Activated CD4-positive, alpha-beta T cell treated with anti-CD3 and anti-CD28 coated beads, Interleukin-2, amount 50 U/mL, for 4 hours (primary cell): Measurements from ENCODE around the gene FAM20C.
"Not testable (repeated sequence)": the region's sequence is repeated elsewhere in the genome, so short reads cannot be mapped to it uniquely, and the experiment has no call there.

ENCODE experiments used
- DNase-seq, 2 experiments: peaks; one replicate each; pipeline ENCODE4 v3.0.0-alpha.2; 2020

The FAM20C gene

GRCh38 chr7:193481-194251 is 1.3 kb downstream of the FAM20C start:
- DNase-seq = no peak

- DNase-seq = no peak
These were observed 2.1 kb downstream of the FAM20C start for GRCh38 chr7:194252-195009.

GRCh38 chr7:195010-195829 is 2.8 kb downstream of the FAM20C start:
- no peak for DNase-seq

GRCh38 chr7:195830-196128 is 3.4 kb downstream of the FAM20C start:
- no peak for DNase-seq

- DNase-seq = no peak
These were observed 3.9 kb downstream of the FAM20C start for GRCh38 chr7:196283-196682.

- DNase-seq = no peak
These were observed 4.5 kb downstream of the FAM20C start for GRCh38 chr7:196778-197321.

GRCh38 chr7:197413-198335 is 5.3 kb downstream of the FAM20C start:
- DNase-seq = no peak

- no peak for DNase-seq
These were observed 7.3 kb downstream of the FAM20C start for GRCh38 chr7:199483-200249.

- no peak for DNase-seq
These were observed 7.9 kb downstream of the FAM20C start for GRCh38 chr7:200290-200689.

- no peak for DNase-seq
These were observed 8.3 kb downstream of the FAM20C start for GRCh38 chr7:200704-201103.

GRCh38 chr7:204326-204725 is 12.0 kb downstream of the FAM20C start:
- DNase-seq = no peak

- no peak for DNase-seq
These were observed 13.0 kb downstream of the FAM20C start for GRCh38 chr7:205115-206010.

GRCh38 chr7:206351-206750 is 14.0 kb downstream of the FAM20C start:
- not testable (repeated sequence) for DNase-seq

GRCh38 chr7:207418-208129 is 15.2 kb downstream of the FAM20C start:
- no peak for DNase-seq

- DNase-seq = no peak
These were observed 15.8 kb downstream of the FAM20C start for GRCh38 chr7:208130-208673.

GRCh38 chr7:208816-209215 is 16.4 kb downstream of the FAM20C start:
- DNase-seq = no peak

- no peak for DNase-seq
These were observed 17.0 kb downstream of the FAM20C start for GRCh38 chr7:209416-209815.

- no peak for DNase-seq
These were observed 17.5 kb downstream of the FAM20C start for GRCh38 chr7:209906-210305.

- no peak for DNase-seq
These were observed 18.1 kb downstream of the FAM20C start for GRCh38 chr7:210401-210925.
